Endothelial cell (in vitro differentiated cells): Measurements from ENCODE around the gene CASP9. TPM values are rescaled to one million over a fixed set of nuclear protein-coding genes. Genes with fewer than 3 reads are reported as not detected.
"Not testable (repeated sequence)": the region's sequence is repeated elsewhere in the genome, so short reads cannot be mapped to it uniquely, and the experiment has no call there.

ENCODE experiments used
- DNase-seq: peaks from one replicate; pipeline ENCODE4 v3.0.0; 2021; ENCODE audit warnings: low spot score
- H3K27ac Mint-ChIP-seq: one replicate; pipeline ENCODE4 v1.8.0; 2021; ENCODE audit warnings: mixed read lengths, inconsistent platforms; ENCODE audit not compliant: unreplicated experiment
- H3K27me3 Mint-ChIP-seq: one replicate; pipeline ENCODE4 v1.8.0; 2021; ENCODE audit warnings: mild to moderate bottlenecking, moderate library complexity, mixed read lengths, inconsistent platforms; ENCODE audit not compliant: unreplicated experiment
- H3K36me3 Mint-ChIP-seq: one replicate; pipeline ENCODE4 v1.8.0; 2021; ENCODE audit warnings: mild to moderate bottlenecking, low read depth, mixed read lengths, inconsistent platforms; ENCODE audit not compliant: unreplicated experiment
- H3K4me1 Mint-ChIP-seq: one replicate; pipeline ENCODE4 v1.8.0; 2021; ENCODE audit warnings: mild to moderate bottlenecking, mixed read lengths, inconsistent platforms; ENCODE audit not compliant: unreplicated experiment
- H3K4me3 Mint-ChIP-seq: one replicate; pipeline ENCODE4 v1.8.0; 2021; ENCODE audit warnings: mild to moderate bottlenecking, mixed read lengths, inconsistent platforms; ENCODE audit not compliant: unreplicated experiment
- H3K9me3 Mint-ChIP-seq: one replicate; pipeline ENCODE4 v1.8.0; 2021; ENCODE audit warnings: mixed read lengths, inconsistent platforms; ENCODE audit not compliant: unreplicated experiment
- total RNA-seq: library from RNA; stranded (reverse); fragmentation: NEBNext Ultra II Directional; extraction: Animal tissue kit (Norgen Biotek cat#: 25700); gene quantifications from one replicate; pipeline ENCODE4 v1.2.1, GENCODE V29; 2021; ENCODE audit not compliant: unreplicated experiment
- TF ChIP-seq, protein P1 (sequence below): fragments of 200-600 bp; sonication (generic); IDR thresholded peaks from one replicate; pipeline ENCODE4 v1.5.0; 2021; ENCODE audit warnings: antibody characterized with exemption; ENCODE audit not compliant: unreplicated experiment

Gene CASP9
- total RNA-seq, 1 donor from 2014 or later: 12.0 TPM

DNA sequence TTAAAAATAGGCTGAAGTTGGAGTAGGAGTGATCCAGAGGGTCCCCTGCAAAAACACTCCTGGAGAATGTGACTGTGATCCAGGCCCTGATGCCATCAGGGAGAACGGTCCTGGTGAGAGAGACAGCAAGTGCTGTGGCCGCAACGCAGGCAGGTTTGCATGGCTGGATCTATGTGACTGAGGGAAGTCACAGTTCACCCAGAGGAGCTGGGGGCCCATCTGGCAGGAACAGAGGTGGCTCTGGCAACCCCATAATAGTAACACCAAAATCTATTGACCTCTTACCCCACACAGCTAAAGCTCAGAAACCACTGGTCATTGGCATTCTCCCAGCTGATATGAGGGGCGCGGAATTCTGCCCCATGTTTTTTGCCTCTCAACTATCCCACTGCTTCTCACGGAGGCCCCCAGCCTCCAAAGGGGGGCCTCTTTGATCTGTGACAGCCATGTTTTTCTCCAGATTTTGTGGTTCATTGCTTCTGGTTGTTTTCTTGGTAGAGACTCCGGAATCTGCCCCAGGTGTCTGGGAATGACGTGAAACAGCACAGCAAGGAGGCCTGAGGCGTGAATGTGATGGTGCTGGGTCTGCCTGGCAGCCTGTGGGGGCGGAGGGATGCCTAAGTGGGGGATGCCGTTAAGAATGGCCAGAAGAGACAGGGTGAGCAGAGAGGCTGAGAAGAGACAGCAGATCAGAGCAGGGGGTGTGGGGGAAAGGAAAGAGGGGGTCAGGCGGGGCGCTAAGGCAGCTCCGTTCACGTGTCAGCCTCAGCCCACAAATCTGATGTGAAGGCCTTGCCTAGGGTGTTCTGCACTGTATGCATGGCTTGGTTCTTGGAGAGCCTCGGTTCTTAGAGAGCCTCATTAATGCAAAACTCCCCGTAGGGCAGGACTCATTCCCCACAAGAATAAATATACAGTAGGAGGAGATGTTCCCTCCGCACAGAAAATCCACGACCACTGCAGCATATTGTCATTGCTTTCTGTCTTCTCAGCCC lies 23.5 kb downstream of the CASP9 start:
- H3K4me1 Mint-ChIP-seq: no peaks in the 10 kb centered on the region
- no peak overlapping the region for H3K27ac Mint-ChIP-seq
- no peaks in the 10 kb centered on the region for H3K36me3 Mint-ChIP-seq
- peaks cover 3% of the 10 kb centered on the region for H3K27me3 Mint-ChIP-seq
- no peak for DNase-seq
- H3K4me3 Mint-ChIP-seq: no peak overlapping the region
- TF ChIP-seq, protein P1, sequence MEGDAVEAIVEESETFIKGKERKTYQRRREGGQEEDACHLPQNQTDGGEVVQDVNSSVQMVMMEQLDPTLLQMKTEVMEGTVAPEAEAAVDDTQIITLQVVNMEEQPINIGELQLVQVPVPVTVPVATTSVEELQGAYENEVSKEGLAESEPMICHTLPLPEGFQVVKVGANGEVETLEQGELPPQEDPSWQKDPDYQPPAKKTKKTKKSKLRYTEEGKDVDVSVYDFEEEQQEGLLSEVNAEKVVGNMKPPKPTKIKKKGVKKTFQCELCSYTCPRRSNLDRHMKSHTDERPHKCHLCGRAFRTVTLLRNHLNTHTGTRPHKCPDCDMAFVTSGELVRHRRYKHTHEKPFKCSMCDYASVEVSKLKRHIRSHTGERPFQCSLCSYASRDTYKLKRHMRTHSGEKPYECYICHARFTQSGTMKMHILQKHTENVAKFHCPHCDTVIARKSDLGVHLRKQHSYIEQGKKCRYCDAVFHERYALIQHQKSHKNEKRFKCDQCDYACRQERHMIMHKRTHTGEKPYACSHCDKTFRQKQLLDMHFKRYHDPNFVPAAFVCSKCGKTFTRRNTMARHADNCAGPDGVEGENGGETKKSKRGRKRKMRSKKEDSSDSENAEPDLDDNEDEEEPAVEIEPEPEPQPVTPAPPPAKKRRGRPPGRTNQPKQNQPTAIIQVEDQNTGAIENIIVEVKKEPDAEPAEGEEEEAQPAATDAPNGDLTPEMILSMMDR: no peak
- no peaks in the 10 kb centered on the region for H3K9me3 Mint-ChIP-seq

DNA sequence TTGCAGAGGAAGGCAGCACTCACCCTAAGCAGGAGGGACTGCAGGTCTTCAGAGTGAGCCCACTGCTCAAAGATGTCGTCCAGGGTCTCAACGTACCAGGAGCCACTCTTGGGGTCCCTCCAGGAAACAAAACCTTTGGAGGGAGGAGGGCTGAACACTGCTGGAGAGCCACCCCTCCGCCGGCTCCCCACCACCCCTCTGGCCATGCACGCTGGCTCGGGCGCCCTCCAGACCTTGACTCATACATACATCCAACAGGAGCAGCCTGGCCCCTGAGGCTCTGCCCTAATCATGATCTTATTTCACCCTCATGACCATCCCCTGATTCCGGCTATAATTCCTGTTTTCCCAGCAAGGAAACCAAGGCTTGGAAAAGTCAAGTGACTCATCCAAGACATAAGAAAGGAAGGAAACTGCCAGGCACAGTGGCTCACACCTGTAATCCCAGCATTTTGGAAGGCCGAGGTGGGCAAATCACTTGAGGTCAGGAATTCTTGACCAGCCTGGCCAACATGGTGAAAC lies 30.1 kb downstream of the CASP9 start:
- no peaks in the 10 kb centered on the region for H3K4me1 Mint-ChIP-seq
- H3K27me3 Mint-ChIP-seq: peaks cover 3% of the 10 kb centered on the region
- H3K9me3 Mint-ChIP-seq: no peaks in the 10 kb centered on the region
- H3K27ac Mint-ChIP-seq: no peak overlapping the region
- H3K36me3 Mint-ChIP-seq: peaks cover 3% of the 10 kb centered on the region
- DNase-seq: no peak
- TF ChIP-seq, protein P1: no peak
- no peak overlapping the region for H3K4me3 Mint-ChIP-seq

- H3K9me3 Mint-ChIP-seq: no peaks in the 10 kb centered on the region
- no peak for DNase-seq
- no peaks in the 10 kb centered on the region for H3K4me1 Mint-ChIP-seq
- H3K27ac Mint-ChIP-seq: no peak overlapping the region
- H3K36me3 Mint-ChIP-seq: peaks cover 3% of the 10 kb centered on the region
- peaks cover 3% of the 10 kb centered on the region for H3K27me3 Mint-ChIP-seq
- H3K4me3 Mint-ChIP-seq: no peak overlapping the region
- TF ChIP-seq, protein P1: no peak
Observed at GRCh38 chr1:15492596-15492995, 31.4 kb downstream of the CASP9 start.

DNA sequence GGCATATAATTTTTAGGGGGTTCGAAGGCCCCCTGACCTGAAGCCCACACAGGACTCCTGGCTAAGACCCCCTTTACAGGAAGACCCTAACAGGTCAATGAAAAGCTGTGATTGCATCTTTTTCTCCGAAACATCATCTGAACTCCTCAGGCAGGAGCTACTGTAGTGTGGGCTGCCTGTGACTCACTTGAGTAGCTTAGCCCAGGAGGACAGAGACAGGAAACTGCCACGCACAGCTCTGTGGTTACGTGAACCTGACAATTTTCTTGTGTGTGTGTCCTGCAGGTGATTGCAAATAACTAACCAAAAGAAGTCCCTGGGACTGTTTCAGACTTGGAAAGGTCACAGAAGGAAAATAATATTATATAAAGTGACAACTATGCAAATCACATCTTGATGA lies 33.0 kb downstream of the CASP9 start:
- H3K4me1 Mint-ChIP-seq, H3K9me3 Mint-ChIP-seq, DNase-seq, H3K36me3 Mint-ChIP-seq, H3K27me3 Mint-ChIP-seq, H3K4me3 Mint-ChIP-seq, H3K27ac Mint-ChIP-seq: not testable (repeated sequence)

DNA sequence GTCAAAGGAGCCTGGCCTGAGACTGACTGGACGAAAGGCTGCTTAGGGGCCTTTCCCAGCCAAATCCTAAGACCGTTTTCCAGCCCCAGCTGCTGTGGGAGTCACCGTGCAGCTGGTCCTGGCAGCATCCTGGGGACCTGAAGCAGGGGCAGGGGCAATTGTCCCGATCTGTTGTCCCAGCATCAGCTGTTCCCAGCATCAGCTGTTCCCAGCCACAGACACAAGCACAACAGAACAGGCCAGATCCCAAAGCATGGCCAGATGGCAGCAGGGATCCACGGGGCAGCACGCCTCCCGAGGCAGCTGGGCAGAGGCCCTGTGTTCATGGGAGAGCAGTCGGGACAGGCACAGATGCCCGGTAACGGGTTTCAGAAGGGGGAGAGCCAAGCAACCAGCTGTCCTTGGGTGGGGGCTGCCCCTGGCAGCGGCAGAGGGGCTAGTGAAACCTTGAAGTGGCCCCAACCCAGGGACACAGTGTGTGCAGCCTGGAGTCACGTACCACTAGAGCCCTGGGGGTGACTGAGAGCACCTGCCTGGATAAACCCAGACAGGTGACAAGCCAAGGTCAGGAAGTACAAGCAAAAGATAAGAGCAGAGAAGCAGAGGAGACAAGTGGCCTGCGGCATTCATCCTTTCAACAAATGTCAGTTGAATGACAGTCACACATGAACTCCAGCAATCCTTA lies 34.8 kb downstream of the CASP9 start:
- no peaks in the 10 kb centered on the region for H3K9me3 Mint-ChIP-seq
- H3K4me3 Mint-ChIP-seq: no peak overlapping the region
- TF ChIP-seq, protein P1: no peak
- DNase-seq: no peak
- H3K27me3 Mint-ChIP-seq: no peaks in the 10 kb centered on the region
- no peak overlapping the region for H3K27ac Mint-ChIP-seq
- no peaks in the 10 kb centered on the region for H3K4me1 Mint-ChIP-seq
- H3K36me3 Mint-ChIP-seq: peaks cover 7% of the 10 kb centered on the region
